Cardiac septum (tissue), 1 donor: ENCODE data around the gene CREB3L1. TPM values are rescaled to one million over a fixed set of nuclear protein-coding genes. Genes with fewer than 3 reads are reported as not detected.

ENCODE experiments used
- DNase-seq: peaks from one replicate; pipeline ENCODE4 v3.0.0-alpha.2; 2020; ENCODE audit warnings: low spot score
- intact Hi-C: fragments of 100-400 bp; cut with DNase I; formaldehyde crosslinking; loops from one replicate; pipeline ENCODE4 v1.14.0; 2022
- total RNA-seq: library from RNA; stranded (reverse); fragmentation: NEBNext Ultra II Directional; extraction: Animal tissue kit (Norgen Biotek cat#: 25700); gene quantifications from one replicate; pipeline ENCODE4 v1.2.1, GENCODE V29; 2021
- donor health status: DM: no; HTN: no; CAD: no.

Gene CREB3L1
- total RNA-seq, 1 donor from 2014 or later: 8.6 TPM

- intact Hi-C loops: no loop called here
- no peak for DNase-seq
Measured at GRCh38 chr11:46271407-46271806, 6.1 kb upstream of the CREB3L1 start.

GRCh38 chr11:46271875-46272815, 5.3 kb upstream of the CREB3L1 start:
- intact Hi-C loops: no loop called here
- no peak for DNase-seq

- no peak for DNase-seq
- intact Hi-C loops: no loop called here
Measured at GRCh38 chr11:46272816-46273427, 4.5 kb upstream of the CREB3L1 start.

- intact Hi-C loops: no loop called here
- no peak for DNase-seq
Measured at GRCh38 chr11:46273511-46274205, 3.8 kb upstream of the CREB3L1 start.

GRCh38 chr11:46275964-46276641, 1.4 kb upstream of the CREB3L1 start:
- intact Hi-C loops: loop anchor here (5.0 kb wide), 1 partner anchor 34 kb away; no protein-coding TSS in a partner anchor
- no peak for DNase-seq

- intact Hi-C loops: loop anchor here (5.0 kb wide), 1 partner anchor 35 kb away; no protein-coding TSS in a partner anchor
- DNase-seq: no peak
Measured at GRCh38 chr11:46277313-46277621, 195 bp upstream of the CREB3L1 start.

- intact Hi-C loops: loop anchor here (2.0 to 5.0 kb wide), 2 partner anchors 18 to 36 kb away; no protein-coding TSS in a partner anchor
- no peak for DNase-seq
Measured at GRCh38 chr11:46278387-46279125, 1.1 kb downstream of the CREB3L1 start.

- no peak for DNase-seq
- intact Hi-C loops: loop anchor here (2.0 to 5.0 kb wide), 2 partner anchors 17 to 37 kb away; no protein-coding TSS in a partner anchor
Measured at GRCh38 chr11:46279126-46280099, 2.0 kb downstream of the CREB3L1 start.

GRCh38 chr11:46280706-46281105, 3.2 kb downstream of the CREB3L1 start:
- no peak for DNase-seq
- intact Hi-C loops: no loop called here

- intact Hi-C loops: no loop called here
- DNase-seq: no peak
Measured at GRCh38 chr11:46281371-46281831, 3.9 kb downstream of the CREB3L1 start.

- intact Hi-C loops: no loop called here
- DNase-seq: no peak
Measured at GRCh38 chr11:46285173-46285572, 7.7 kb downstream of the CREB3L1 start.

GRCh38 chr11:46285594-46286033, 8.2 kb downstream of the CREB3L1 start:
- DNase-seq: no peak
- intact Hi-C loops: no loop called here

GRCh38 chr11:46286789-46287188, 9.3 kb downstream of the CREB3L1 start:
- intact Hi-C loops: no loop called here
- DNase-seq: no peak

GRCh38 chr11:46288451-46288850, 11.0 kb downstream of the CREB3L1 start:
- intact Hi-C loops: no loop called here
- no peak for DNase-seq

GRCh38 chr11:46290011-46290410, 12.5 kb downstream of the CREB3L1 start:
- no peak for DNase-seq
- intact Hi-C loops: no loop called here

GRCh38 chr11:46290598-46291309, 13.3 kb downstream of the CREB3L1 start:
- DNase-seq: no peak
- intact Hi-C loops: no loop called here
